Amygdala (tissue), 56 donors: ENCODE data around the gene MYRIP.

Source experiments
- DNase-seq, 56 donors: peaks; one replicate each; lab custom pipeline; 2025; lab: John Stamatoyannopoulos, UW

Gene MYRIP

DNA sequence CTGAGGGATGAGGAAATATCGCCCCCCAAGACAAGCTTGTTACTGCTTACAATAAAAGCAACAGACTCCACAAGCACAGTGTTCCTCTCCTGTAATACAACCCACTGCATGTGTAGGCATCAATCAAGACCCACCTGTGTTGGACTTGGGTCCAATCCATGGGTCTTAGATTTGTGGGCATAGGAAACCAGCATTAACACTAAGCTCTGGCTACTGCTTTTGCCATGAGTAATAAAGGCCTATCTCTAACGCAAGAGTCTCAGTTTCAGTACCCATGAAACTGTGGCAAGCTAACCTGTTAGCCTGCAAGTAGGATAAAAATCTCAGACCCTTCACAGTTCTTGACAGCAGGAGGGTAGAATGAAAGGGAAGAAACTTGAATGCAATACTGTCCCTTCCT lies 494.9 kb downstream of the MYRIP start:
- no peak for DNase-seq

DNA sequence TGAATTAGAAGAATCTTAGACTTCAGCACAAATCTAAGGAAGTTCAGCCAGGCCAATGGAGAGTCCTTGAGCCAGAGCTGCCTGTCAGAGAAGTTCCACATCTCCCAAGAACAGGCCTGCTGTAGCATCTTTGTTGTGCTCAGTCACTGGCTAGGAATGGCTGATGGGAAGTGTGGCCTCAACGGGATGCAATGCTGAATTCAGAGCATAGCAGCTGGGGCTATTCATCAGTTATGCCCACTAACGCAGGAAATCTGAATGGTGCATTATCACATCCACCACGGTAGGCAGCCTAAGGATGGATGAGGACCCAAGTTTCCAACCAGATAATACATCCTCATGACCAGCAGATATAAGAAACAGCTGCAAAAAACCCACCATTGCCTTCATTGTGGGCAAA lies 496.9 kb downstream of the MYRIP start:
- no peak for DNase-seq

DNA sequence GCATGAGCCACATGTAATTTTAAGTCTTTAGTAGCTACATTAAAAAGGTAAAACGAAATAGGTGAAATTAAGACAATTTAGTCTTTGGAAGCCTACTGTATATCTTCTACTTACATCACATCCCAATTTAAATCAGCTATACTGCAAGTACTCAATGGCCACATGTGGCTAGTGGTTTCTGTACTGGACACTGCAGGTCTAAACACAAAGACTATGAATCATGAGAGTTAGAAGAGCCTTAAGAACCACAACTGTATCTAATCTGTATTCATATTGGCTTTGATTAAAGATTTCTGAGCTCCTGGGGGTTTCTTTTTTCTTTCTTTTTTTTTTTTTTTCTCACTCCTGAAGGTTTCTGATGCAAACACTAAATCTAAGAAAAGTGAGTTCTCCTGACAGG lies 497.8 kb downstream of the MYRIP start:
- no peak for DNase-seq

DNA sequence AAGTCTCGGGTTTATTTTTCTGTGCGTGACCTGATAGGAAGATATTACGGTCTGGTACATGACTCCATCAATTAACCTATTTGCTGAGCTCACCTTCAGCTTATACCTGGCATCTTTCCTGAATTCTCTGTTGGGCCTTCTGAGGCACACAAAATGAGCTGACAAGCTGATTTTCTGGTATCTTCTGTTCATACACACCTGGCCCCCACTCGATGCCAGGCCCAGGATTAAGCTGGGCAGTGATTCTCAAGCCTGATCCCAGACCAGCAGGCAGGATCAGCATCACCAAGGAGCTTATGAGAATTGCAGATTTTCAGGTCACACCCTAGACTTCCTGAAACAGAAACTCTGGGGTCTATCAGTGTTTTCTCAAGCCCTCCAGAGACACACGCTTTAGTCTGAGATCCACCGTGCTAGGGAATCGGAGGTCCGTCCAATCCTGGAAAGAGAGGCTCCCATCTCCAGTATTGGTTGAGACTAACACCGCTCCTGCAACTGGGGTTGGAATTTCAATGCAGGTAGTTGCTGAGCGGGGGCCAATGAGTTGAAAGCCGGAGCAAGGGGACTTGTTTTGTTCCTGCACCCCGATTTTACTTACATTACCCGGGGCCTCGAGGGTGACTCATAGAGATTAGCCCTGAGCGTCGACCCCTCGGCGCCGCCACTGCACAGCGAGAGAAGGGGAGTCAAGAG lies 499.5 kb downstream of the MYRIP start:
- peak in 3 of 56 donors; percentile 28 to 58 (median 58) for DNase-seq

DNA sequence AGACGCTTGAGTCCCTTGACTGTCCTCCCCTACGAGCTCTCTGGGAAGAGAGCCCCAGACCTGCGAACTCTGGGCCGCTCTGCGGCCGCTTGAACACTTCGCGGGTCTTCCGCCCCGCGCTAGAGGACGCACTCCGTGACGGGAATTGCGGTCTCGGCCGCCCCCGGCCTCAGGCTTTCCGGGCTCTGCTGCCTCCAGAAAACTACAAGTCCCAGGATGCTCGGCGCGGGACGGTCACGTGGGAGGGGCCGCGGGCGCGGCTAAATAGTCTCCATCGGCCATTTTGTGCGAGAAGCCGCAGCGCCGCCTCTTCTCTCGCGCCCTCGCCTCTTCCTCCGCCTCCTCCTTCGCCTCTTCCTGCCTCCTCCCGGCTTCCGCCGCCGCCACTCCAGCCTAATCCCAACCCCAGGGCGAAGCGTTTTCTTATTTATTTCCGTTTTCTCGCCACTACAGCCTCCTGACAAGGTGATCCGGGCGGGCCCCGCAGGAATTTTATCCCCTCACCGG lies 500.1 kb downstream of the MYRIP start, which contains the start of gene EIF1B:
Gene EIF1B (plus strand): TSS at position 290 of the 507 bp plus-strand sequence. CDS start 235 bp downstream, outside the sequence.
- peak; percentile 61 to 99 (median 96) for DNase-seq
